Peyer's patch (tissue), 4 donors: Measurements from ENCODE around the gene CCL18. TPM values are rescaled to one million over a fixed set of nuclear protein-coding genes. Genes with fewer than 3 reads are reported as not detected.
"Not testable (repeated sequence)": the region's sequence is repeated elsewhere in the genome, so short reads cannot be mapped to it uniquely, and the experiment has no call there.

ENCODE experiments used
- DNase-seq, 3 donors: peaks; one replicate each; pipeline ENCODE4 v3.0.0-alpha.2; 2017 to 2019
- H3K27ac ChIP-seq, 4 donors: fragments of 200-600 bp; sonication (generic); one replicate each; pipeline ENCODE4 v1.5.1; 2016 to 2019
- H3K27me3 ChIP-seq, 2 donors: fragments of 200-600 bp; sonication (generic); one replicate each; pipeline ENCODE4 v1.5.1; 2019
- H3K36me3 ChIP-seq, 3 donors: fragments of 200-600 bp; sonication (generic); one replicate each; pipeline ENCODE4 v1.5.1; 2016 to 2019
- H3K4me1 ChIP-seq, 4 donors: fragments of 200-600 bp; sonication (generic); one replicate each; pipeline ENCODE4 v1.5.1; 2016 to 2019
- H3K4me3 ChIP-seq, 4 donors: fragments of 200-600 bp; sonication (generic); 1 replicate in 3 of 4; 2 replicates in 1 of 4; pipeline ENCODE4 v1.5.1; 2016 to 2019; ENCODE audit warnings: mild to moderate bottlenecking in 1 of 4
- H3K9me3 ChIP-seq, 4 donors: fragments of 200-600 bp; sonication (generic); one replicate each; pipeline ENCODE4 v1.5.1; 2016 to 2019; ENCODE audit warnings: mild to moderate bottlenecking in 1 of 4
- POLR2A ChIP-seq, 2 donors: fragments of 450-650 bp; IDR thresholded peaks; one replicate each; pipeline ENCODE4 v1.5.1; 2017; ENCODE audit warnings: antibody characterized with exemption in 2 of 2, mild to moderate bottlenecking in 2 of 2, moderate library complexity in 2 of 2
- total RNA-seq, 4 donors: library from RNA; depleted of rRNA; stranded (reverse); fragments of >200 nt; gene quantifications; one replicate each; pipeline ENCODE4 v1.1.0, GENCODE V29; 2016
- TF ChIP-seq, protein P1 (sequence below), 6 experiments: fragments of 450-650 bp in 4 of 6; fragments of 200-600 bp in 2 of 6; sonication (generic) in 1 of 6; IDR thresholded peaks; one replicate each; pipeline ENCODE4 v1.5.1; 2017 to 2019; ENCODE audit warnings: antibody characterized with exemption in 6 of 6, mild to moderate bottlenecking in 3 of 6, moderate library complexity in 1 of 6

Gene CCL18
- total RNA-seq, 4 donors from 2014 or later: 3.3 to 3.9 TPM; not detected in 2

DNA sequence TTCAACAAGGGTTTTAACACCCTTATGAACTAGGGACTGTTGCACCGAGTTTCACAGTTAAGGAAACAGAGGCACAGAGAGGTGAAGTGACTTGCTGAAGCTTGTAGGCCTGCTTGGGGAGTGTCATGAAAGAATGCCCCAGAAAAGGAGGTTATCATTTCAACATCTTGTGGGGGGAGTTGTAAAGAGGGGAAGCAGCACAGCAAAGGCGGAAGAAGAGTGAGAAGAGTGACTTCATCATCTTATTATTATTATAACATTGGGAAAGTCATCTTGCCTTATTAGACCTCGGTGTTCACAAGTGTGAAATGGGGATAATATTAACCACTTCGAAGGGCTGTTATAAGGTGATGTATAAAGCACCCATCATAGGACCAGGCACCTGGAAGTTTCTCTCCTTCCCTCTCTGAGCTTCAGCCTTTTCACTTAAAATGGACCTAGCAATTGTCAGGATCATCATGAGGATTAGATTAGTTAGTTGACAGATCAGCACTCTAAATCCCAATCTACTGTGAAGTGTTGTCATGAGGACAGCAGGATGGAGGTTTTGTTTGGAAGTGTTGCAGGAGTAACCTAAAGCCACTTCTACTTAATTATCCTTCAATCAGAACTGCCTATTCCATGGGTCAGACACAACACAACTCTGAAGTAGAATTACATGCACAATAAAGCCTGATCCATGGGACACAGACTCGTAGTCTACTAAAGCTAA, 41.9 kb downstream of the CCL18 start:
- H3K27ac ChIP-seq: peak overlapping the region in 1 of 4 donors; percentile 18
- no peaks in the 10 kb centered on the region for H3K27me3 ChIP-seq
- H3K4me1 ChIP-seq: peaks cover 0 to 8% (median 0%) of the 10 kb centered on the region in 4 donors
- no peak for DNase-seq
- no peaks in the 10 kb centered on the region for H3K9me3 ChIP-seq
- no peaks in the 10 kb centered on the region for H3K36me3 ChIP-seq
- no peak overlapping the region for H3K4me3 ChIP-seq
- TF ChIP-seq, protein P1, sequence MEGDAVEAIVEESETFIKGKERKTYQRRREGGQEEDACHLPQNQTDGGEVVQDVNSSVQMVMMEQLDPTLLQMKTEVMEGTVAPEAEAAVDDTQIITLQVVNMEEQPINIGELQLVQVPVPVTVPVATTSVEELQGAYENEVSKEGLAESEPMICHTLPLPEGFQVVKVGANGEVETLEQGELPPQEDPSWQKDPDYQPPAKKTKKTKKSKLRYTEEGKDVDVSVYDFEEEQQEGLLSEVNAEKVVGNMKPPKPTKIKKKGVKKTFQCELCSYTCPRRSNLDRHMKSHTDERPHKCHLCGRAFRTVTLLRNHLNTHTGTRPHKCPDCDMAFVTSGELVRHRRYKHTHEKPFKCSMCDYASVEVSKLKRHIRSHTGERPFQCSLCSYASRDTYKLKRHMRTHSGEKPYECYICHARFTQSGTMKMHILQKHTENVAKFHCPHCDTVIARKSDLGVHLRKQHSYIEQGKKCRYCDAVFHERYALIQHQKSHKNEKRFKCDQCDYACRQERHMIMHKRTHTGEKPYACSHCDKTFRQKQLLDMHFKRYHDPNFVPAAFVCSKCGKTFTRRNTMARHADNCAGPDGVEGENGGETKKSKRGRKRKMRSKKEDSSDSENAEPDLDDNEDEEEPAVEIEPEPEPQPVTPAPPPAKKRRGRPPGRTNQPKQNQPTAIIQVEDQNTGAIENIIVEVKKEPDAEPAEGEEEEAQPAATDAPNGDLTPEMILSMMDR (IDR thresholded peaks at IDR 0.05): no peak
- TF ChIP-seq POLR2A (IDR thresholded peaks at IDR 0.05): no peak

GRCh38 chr17:36106493-36106835, 42.4 kb downstream of the CCL18 start:
- DNase-seq: no peak
- Histone ChIP-seq H3K36me3 (no peaks in the 10 kb centered on the region), H3K27ac (peak overlapping the region in 1 of 4 donors; percentile 18), H3K9me3 (no peaks in the 10 kb centered on the region), H3K27me3 (no peaks in the 10 kb centered on the region), H3K4me1 (peaks cover 0 to 8% (median 0%) of the 10 kb centered on the region in 4 donors), H3K4me3 (no peak overlapping the region)
- TF ChIP-seq, protein P1 (IDR thresholded peaks at IDR 0.05): no peak
- TF ChIP-seq POLR2A (IDR thresholded peaks at IDR 0.05): no peak

GRCh38 chr17:36107660-36108059, 43.6 kb downstream of the CCL18 start:
- Histone ChIP-seq H3K4me3 (no peak overlapping the region), H3K36me3 (no peaks in the 10 kb centered on the region), H3K9me3 (no peaks in the 10 kb centered on the region), H3K4me1 (peaks cover 0 to 6% (median 0%) of the 10 kb centered on the region in 4 donors), H3K27me3 (no peaks in the 10 kb centered on the region), H3K27ac (peak overlapping the region in 3 of 4 donors; percentile 43 to 51 (median 46))
- no peak for DNase-seq
- TF ChIP-seq, protein P1 (IDR thresholded peaks at IDR 0.05): no peak

DNA sequence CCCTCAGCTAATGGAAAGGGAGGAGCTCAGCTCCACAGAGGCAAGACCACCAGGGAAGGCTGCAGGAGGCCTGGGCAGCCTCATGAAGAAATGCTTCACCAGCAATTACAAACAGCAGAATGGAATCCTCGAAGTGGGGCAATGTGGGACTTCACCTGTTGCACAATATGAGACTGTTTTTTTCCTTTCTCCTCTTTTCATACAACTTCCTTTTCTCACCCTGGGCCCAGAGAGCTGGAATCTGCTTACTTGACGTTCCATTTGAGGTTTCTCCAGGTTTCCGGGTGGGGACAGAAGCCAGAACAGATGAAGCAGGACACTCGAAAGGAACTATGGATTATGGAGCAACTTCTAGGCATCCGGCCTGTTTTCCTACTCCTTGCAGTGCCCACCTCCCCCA, 44.2 kb downstream of the CCL18 start:
- peak overlapping the region in 3 of 4 donors; percentile 43 to 51 (median 46) for H3K27ac ChIP-seq
- H3K36me3 ChIP-seq, H3K27me3 ChIP-seq, H3K9me3 ChIP-seq, DNase-seq, H3K4me1 ChIP-seq, H3K4me3 ChIP-seq: not testable (repeated sequence)

GRCh38 chr17:36111068-36111490, 47.0 kb downstream of the CCL18 start:
- Histone ChIP-seq H3K27me3 (no peaks in the 10 kb centered on the region), H3K4me3 (no peak overlapping the region), H3K9me3 (no peaks in the 10 kb centered on the region), H3K27ac (no peak overlapping the region), H3K36me3 (no peaks in the 10 kb centered on the region), H3K4me1 (no peaks in the 10 kb centered on the region)
- no peak for DNase-seq
- no peak for TF ChIP-seq POLR2A (IDR thresholded peaks at IDR 0.05)
- TF ChIP-seq, protein P1 (IDR thresholded peaks at IDR 0.05): no peak

DNA sequence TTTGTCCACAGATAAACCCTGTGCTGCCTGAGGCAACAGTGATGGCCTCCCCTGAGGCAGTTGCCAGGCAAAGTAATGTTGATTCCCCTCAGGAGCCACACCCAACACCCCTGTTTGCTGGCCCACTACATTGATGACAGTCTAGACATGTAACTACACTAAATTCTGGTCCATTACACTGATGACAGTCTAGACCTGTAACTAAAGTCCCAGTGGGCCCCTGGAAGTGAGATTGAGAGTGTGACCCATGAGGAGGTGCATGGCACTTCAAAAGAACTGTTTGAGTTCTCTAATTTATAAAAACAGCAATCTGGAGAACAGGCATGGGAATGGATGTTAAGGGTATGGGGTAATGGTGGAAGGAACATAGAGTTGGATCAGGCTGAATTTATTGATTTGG, 48.5 kb downstream of the CCL18 start:
- H3K27me3 ChIP-seq: no peaks in the 10 kb centered on the region
- DNase-seq: no peak

GRCh38 chr17:36113131-36113530, 49.1 kb downstream of the CCL18 start:
- H3K4me3 ChIP-seq, DNase-seq, H3K36me3 ChIP-seq, H3K27me3 ChIP-seq, H3K9me3 ChIP-seq, H3K4me1 ChIP-seq, H3K27ac ChIP-seq: not testable (repeated sequence)

More for the DNA sequence above, 48.5 kb downstream of the CCL18 start:
- no peak overlapping the region for H3K4me3 ChIP-seq
- no peaks in the 10 kb centered on the region for H3K9me3 ChIP-seq
- H3K4me1 ChIP-seq: no peaks in the 10 kb centered on the region
- TF ChIP-seq, protein P1 (IDR thresholded peaks at IDR 0.05): no peak
- TF ChIP-seq POLR2A (IDR thresholded peaks at IDR 0.05): no peak
- no peaks in the 10 kb centered on the region for H3K36me3 ChIP-seq
- H3K27ac ChIP-seq: no peak overlapping the region

DNA sequence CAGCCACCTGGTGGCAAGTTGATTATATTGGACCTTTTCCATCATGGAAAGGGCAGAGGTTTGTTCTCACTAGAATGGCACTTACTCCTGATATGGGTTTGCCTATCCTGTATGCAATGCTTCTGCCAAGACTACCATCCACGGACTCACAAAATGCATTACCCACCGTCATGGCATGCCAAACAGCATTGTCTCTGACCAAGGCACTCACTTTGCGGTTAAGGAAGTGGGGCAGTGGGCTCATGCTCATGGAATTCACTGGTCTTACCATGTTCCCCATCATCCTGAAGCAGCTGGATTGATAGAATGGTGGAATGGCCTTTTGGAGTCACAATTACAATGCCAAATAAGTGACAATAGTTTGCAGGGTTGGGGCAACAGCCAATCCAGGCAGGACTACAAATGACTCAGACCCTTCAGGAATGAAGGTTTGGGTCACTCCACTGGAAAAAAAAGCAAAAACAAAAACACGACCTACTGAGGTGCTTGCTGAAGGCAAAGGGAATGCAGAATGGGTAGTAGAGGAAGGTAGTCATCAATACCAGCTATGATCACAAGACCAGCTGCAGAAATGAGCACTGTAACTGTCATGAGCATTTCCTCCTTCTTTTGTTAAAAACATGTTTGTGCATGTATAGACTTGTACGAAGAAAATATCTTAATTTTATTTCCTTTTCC, 51.0 kb downstream of the CCL18 start:
- not testable (repeated sequence) for H3K9me3 ChIP-seq, H3K27me3 ChIP-seq, H3K27ac ChIP-seq, H3K4me3 ChIP-seq, DNase-seq, H3K4me1 ChIP-seq, H3K36me3 ChIP-seq

DNA sequence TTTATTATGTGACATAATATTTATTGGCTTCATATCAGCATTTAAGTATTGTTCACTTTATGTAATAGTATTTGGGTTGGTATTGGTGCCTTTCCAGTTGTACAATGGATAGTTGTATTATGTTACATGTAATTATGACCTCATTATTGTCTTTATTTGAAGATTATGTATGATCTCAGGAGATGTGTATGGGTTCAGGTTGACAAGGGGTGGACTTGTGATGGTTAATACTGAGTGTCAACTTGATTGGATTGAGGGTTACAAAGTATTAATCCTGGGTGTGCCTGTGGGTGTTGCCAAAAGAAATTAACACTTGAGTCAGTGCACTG, 51.5 kb downstream of the CCL18 start:
- H3K36me3 ChIP-seq, H3K27ac ChIP-seq, H3K27me3 ChIP-seq, H3K9me3 ChIP-seq, H3K4me1 ChIP-seq, H3K4me3 ChIP-seq, DNase-seq: not testable (repeated sequence)
